HCT116 (cell line): Measurements from ENCODE around the gene XG. TPM values are rescaled to one million over a fixed set of nuclear protein-coding genes. Genes with fewer than 3 reads are reported as not detected.

Experiments used
- ATAC-seq: fragments of 200-7000 bp; cut with Tn5 transposase; 2 replicates; pipeline ENCODE4 v1.9.1; 2020; ENCODE audit warnings: mild to moderate bottlenecking, moderate library complexity
- BruUV-seq: library from RNA; stranded (reverse); fragments of 400-500 nt; replicated peaks from 2 replicates; lab custom pipeline; 2021; lab: Mats Ljungman, UMichigan
- CTCF ChIA-PET: fragments of 300-600 bp; sonication (Branson Sonifier 250); formaldehyde crosslinking; loops from one replicate; lab custom pipeline; 2021; ENCODE audit warnings: antibody characterized with exemption; lab: Charles Lee
- POLR2A ChIA-PET: fragments of 300-600, 350-600 bp; sonication (Branson Sonifier 250); formaldehyde crosslinking; loops from one replicate; lab custom pipeline; 2021; ENCODE audit warnings: antibody characterized with exemption; lab: Charles Lee
- RAD21 ChIA-PET, 2 experiments: fragments of 300-600 bp; sonication (Branson Sonifier 250); formaldehyde crosslinking; loops; one replicate each; lab custom pipeline; 2023; ENCODE audit warnings: low total read pairs in 2 of 2; ENCODE audit not compliant: uncharacterized antibody in 2 of 2, unreplicated experiment in 2 of 2, low non-redundant PET in 1 of 2; lab: Charles Lee
- DNase-seq: peaks from one replicate; pipeline ENCODE4 v3.0.0-alpha.2; 2010; ENCODE audit warnings: low read depth, low spot score
- H2AFZ ChIP-seq: fragments of 200-600 bp; shearing (Covaris generic), sonication (generic); 2 replicates; pipeline ENCODE4 v1.6.1; 2017; ENCODE audit warnings: low read depth, mixed run types, mixed read lengths, antibody characterized with exemption, low read length; ENCODE audit not compliant: poor library complexity, severe bottlenecking
- H3K27ac ChIP-seq: 2 replicates; pipeline ENCODE4 v1.5.1; 2012; ENCODE audit warnings: low read depth, low read length
- H3K27me3 ChIP-seq: fragments of 200-600 bp; sonication (generic); 2 replicates; pipeline ENCODE4 v1.6.1; 2016; ENCODE audit warnings: mixed run types, low read length, mixed read lengths; ENCODE audit not compliant: insufficient read depth
- H3K36me3 ChIP-seq, 2 experiments: fragments of 200-500 bp in 1 of 2; fragments of 200-600 bp in 1 of 2; sonication (Bioruptor generic) in 1 of 2; sonication (generic) in 1 of 2; 2 replicates each; pipeline versions ENCODE4 v1.5.1 to v1.6.1; 2014 to 2016; ENCODE audit warnings: low read length in 2 of 2, inconsistent platforms in 1 of 2, mixed read lengths in 1 of 2, mixed run types in 1 of 2; ENCODE audit not compliant: insufficient read depth in 2 of 2, control insufficient read depth in 1 of 2
- H3K4me1 ChIP-seq, 2 experiments: fragments of 200-600 bp in 1 of 2; sonication (generic) in 1 of 2; 2 replicates each; pipeline versions ENCODE4 v1.5.1 to v1.6.1; 2012 to 2017; ENCODE audit warnings: low read length in 2 of 2, inconsistent platforms in 1 of 2, mild to moderate bottlenecking in 1 of 2, mixed read lengths in 1 of 2, mixed run types in 1 of 2, moderate library complexity in 1 of 2; ENCODE audit not compliant: insufficient read depth in 2 of 2, control insufficient read depth in 1 of 2
- H3K4me2 ChIP-seq: fragments of 200-600 bp; sonication (generic); 2 replicates; pipeline ENCODE4 v1.6.1; 2017; ENCODE audit warnings: mixed run types, low read length, mixed read lengths
- H3K4me3 ChIP-seq, 2 experiments: fragments of 200-600 bp in 1 of 2; sonication (generic) in 1 of 2; replicated peaks in 1 of 2; 2 replicates each; pipeline ENCODE4 v1.5.1; 2011 to 2016; ENCODE audit warnings: low read length in 2 of 2, control low read depth in 1 of 2, low read depth in 1 of 2, mild to moderate bottlenecking in 1 of 2, mixed read lengths in 1 of 2, mixed run types in 1 of 2
- H3K79me2 ChIP-seq: fragments of 200-600 bp; sonication (generic); 2 replicates; pipeline ENCODE4 v1.6.1; 2017; ENCODE audit warnings: mild to moderate bottlenecking, mixed run types, low read length, moderate library complexity, mixed read lengths; ENCODE audit not compliant: insufficient read depth
- H3K9ac ChIP-seq: fragments of 200-600 bp; sonication (generic); 2 replicates; pipeline ENCODE4 v1.6.1; 2016; ENCODE audit warnings: low read length, mixed read lengths
- H3K9me2 ChIP-seq: fragments of 200-600 bp; sonication (generic), shearing (Covaris generic); 2 replicates; pipeline ENCODE4 v1.6.1; 2017; ENCODE audit warnings: mixed run types, mild to moderate bottlenecking, moderate library complexity; ENCODE audit not compliant: insufficient read depth
- H3K9me3 ChIP-seq, 2 experiments: fragments of 200-500 bp in 1 of 2; fragments of 200-600 bp in 1 of 2; sonication (Bioruptor generic) in 1 of 2; sonication (generic) in 1 of 2; 2 replicates each; pipeline ENCODE4 v1.6.1; 2014 to 2017; ENCODE audit warnings: low read length in 2 of 2, mixed read lengths in 2 of 2, inconsistent platforms in 1 of 2, low read depth in 1 of 2, mild to moderate bottlenecking in 1 of 2, mixed run types in 1 of 2, moderate library complexity in 1 of 2; ENCODE audit not compliant: control insufficient read depth in 1 of 2, insufficient read depth in 1 of 2
- H4K20me1 ChIP-seq: fragments of 200-600 bp; sonication (generic), shearing (Covaris generic); 2 replicates; pipeline ENCODE4 v1.6.1; 2017; ENCODE audit warnings: mixed run types, mild to moderate bottlenecking, moderate library complexity; ENCODE audit not compliant: insufficient read depth
- ATF3 ChIP-seq: IDR thresholded peaks from 2 replicates; pipeline ENCODE4 v1.6.1; 2012
- CEBPB ChIP-seq: IDR thresholded peaks from 2 replicates; pipeline ENCODE4 v1.6.1; 2012; ENCODE audit warnings: low read depth
- EGR1 ChIP-seq: IDR thresholded peaks from 2 replicates; pipeline ENCODE4 v1.6.1; 2012; ENCODE audit warnings: low read depth
- POLR2A ChIP-seq: IDR thresholded peaks from 2 replicates; pipeline ENCODE4 v1.7.0; 2011; ENCODE audit warnings: borderline replicate concordance; ENCODE audit not compliant: insufficient read depth, insufficient read length; ENCODE audit errors: extremely low read depth
- POLR2AphosphoS5 ChIP-seq: IDR thresholded peaks from 2 replicates; pipeline ENCODE4 v1.6.1; 2011; ENCODE audit warnings: mild to moderate bottlenecking, low read depth, low read length, moderate library complexity
- RAD21 ChIP-seq: IDR thresholded peaks from 2 replicates; pipeline ENCODE4 v1.6.1; 2012; ENCODE audit warnings: low read depth, mild to moderate bottlenecking
- REST ChIP-seq: IDR thresholded peaks from 2 replicates; pipeline ENCODE4 v1.6.1; 2012; ENCODE audit warnings: low read depth
- TCF7L2 ChIP-seq: IDR thresholded peaks from 2 replicates; pipeline ENCODE4 v1.7.0; 2011; ENCODE audit warnings: borderline replicate concordance, inconsistent platforms; ENCODE audit not compliant: insufficient read depth, insufficient read length; ENCODE audit errors: extremely low read depth
- ZFX ChIP-seq: fragments of 450-650 bp; IDR thresholded peaks from 2 replicates; pipeline ENCODE4 v1.6.1; 2017
- ZNF274 ChIP-seq: fragments of 200-500 bp; sonication (Bioruptor generic); IDR thresholded peaks from 2 replicates; pipeline ENCODE4 v1.6.1; 2014; ENCODE audit warnings: mild to moderate bottlenecking, low read depth, low read length, inconsistent platforms
- intact Hi-C: fragments of 100-400 bp; cut with micrococcal nuclease; formaldehyde crosslinking; loops from 2 replicates; pipeline ENCODE4 v1.10.0; 2022
- total RNA-seq: library from RNA; stranded (reverse); gene quantifications from one replicate; pipeline ENCODE4 v1.2.1, GENCODE V29; 2021; ENCODE audit not compliant: unreplicated experiment

XG gene
- total RNA-seq, 1 experiment from 2014 or later: not detected

DNA sequence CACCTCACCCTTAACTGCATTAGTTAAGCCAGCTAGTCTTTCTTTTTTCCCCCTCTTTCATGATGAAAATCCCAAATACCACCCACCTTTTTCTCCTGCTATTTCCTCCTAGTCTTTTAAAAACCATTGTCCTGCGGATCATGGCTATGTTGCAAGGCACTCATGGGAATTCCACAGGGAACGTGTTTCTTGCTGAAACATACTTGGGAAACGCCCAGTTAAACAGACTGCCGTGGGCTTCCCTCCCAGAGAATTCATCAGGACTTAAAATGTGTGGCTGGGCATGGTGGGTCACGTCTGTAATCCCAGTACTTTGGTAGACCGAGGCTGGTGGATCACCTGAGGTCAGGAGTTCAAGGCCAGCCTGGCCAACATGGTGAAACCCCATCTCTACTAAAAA is 32.2 kb downstream of the XG start:
- RAD21 ChIA-PET: no interaction called here

More for the DNA sequence above, 32.2 kb downstream of the XG start:
- H3K27ac ChIP-seq: no peak overlapping the region
- no peaks in the 10 kb centered on the region for H3K9me3 ChIP-seq
- ChIA-PET POLR2A (no interaction called here), CTCF (no interaction called here)
- H3K4me1 ChIP-seq: no peaks in the 10 kb centered on the region
- no peak for ATAC-seq
- H3K9ac ChIP-seq: no peak overlapping the region
- no peaks in the 10 kb centered on the region for H3K27me3 ChIP-seq
- H3K79me2 ChIP-seq: no peaks in the 10 kb centered on the region
- intact Hi-C loops: no loop called here
- no peaks in the 10 kb centered on the region for H3K36me3 ChIP-seq
- H3K9me2 ChIP-seq: no peaks in the 10 kb centered on the region
- no TSS peak for BruUV-seq
- no peaks in the 10 kb centered on the region for H4K20me1 ChIP-seq
- H2AFZ ChIP-seq: no peak overlapping the region
- no peak for DNase-seq
- H3K4me3 ChIP-seq: no peak overlapping the region
- H3K4me2 ChIP-seq: no peak overlapping the region
- TF ChIP-seq ZFX (no peak), POLR2AphosphoS5 (no peak), CEBPB (no peak), RAD21 (no peak), EGR1 (no peak), TCF7L2 (no peak), REST (no peak), ATF3 (no peak), POLR2A (no peak), ZNF274 (no peak)
